ENCODE results near the gene KAT2B.

DNA sequence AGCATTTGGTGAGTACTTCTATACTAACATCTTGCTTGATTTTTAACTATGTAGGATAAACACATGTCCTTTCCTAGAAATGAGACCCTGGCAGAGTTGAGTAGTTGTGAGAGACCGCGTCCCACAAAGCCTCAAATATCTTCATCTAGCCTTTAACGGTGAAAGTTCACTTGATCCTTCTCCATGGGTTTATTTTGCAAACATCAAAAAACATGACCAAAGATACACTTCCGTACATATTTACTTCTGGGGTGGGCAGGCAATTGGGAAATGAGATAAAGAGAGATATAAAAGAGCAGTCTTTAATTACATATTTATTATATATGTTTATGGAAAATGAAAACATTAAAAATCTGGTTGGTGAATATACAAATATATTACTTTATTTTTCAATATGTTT is 5.2 kb upstream of the KAT2B start:
- TF ChIP-seq YY1 (IDR thresholded peaks at IDR 0.05; ENCODE audit: insufficient read depth, insufficient read length) = no peak
- no peak for TF ChIP-seq SUZ12 (IDR thresholded peaks at IDR 0.05; ENCODE audit: extremely low read depth, insufficient read depth, insufficient read length)
- TF ChIP-seq ZNF274 (IDR thresholded peaks at IDR 0.05; ENCODE audit: low read depth, low read length) = no peak

All from NT2/D1 (cell line).